Lung (tissue), 12 donors: Measurements from ENCODE around the gene USP3. TPM values are rescaled to one million over a fixed set of nuclear protein-coding genes. Genes with fewer than 3 reads are reported as not detected.

Experiments used
- ATAC-seq: fragments of 200-7000 bp; cut with Tn5 transposase; one replicate; pipeline ENCODE4 v1.9.1; 2020; ENCODE audit warnings: moderate number of reproducible peaks; ENCODE audit not compliant: insufficient read depth, low FRiP score
- DNase-seq, 3 donors: peaks; one replicate each; pipeline ENCODE4 v3.0.0-alpha.2; 2013 to 2017
- H3K27ac ChIP-seq, 2 donors: one replicate each; pipeline ENCODE4 v1.5.1; 2013; ENCODE audit warnings: mild to moderate bottlenecking in 2 of 2, moderate library complexity in 2 of 2, control low read depth in 1 of 2, inconsistent platforms in 1 of 2, low read depth in 1 of 2, low read length in 1 of 2
- H3K27me3 ChIP-seq, 3 donors: one replicate each; pipeline ENCODE4 v1.5.1; 2013; ENCODE audit warnings: low read length in 2 of 3; ENCODE audit not compliant: control insufficient read depth in 3 of 3, insufficient read depth in 3 of 3
- H3K36me3 ChIP-seq, 4 donors: one replicate each; pipeline ENCODE4 v1.5.1; 2013; ENCODE audit warnings: low read length in 4 of 4, mild to moderate bottlenecking in 1 of 4, moderate library complexity in 1 of 4; ENCODE audit not compliant: control insufficient read depth in 4 of 4, insufficient read depth in 4 of 4
- H3K4me1 ChIP-seq, 5 donors: one replicate each; pipeline ENCODE4 v1.5.1; 2013; ENCODE audit warnings: low read length in 5 of 5, mild to moderate bottlenecking in 2 of 5, moderate library complexity in 1 of 5; ENCODE audit not compliant: control insufficient read depth in 5 of 5, insufficient read depth in 5 of 5
- H3K4me3 ChIP-seq: one replicate; pipeline ENCODE4 v1.5.1; 2013; ENCODE audit warnings: mild to moderate bottlenecking, control low read depth, moderate library complexity
- H3K9ac ChIP-seq, 2 donors: one replicate each; pipeline ENCODE4 v1.5.1; 2013; ENCODE audit warnings: low read length in 2 of 2, control low read depth in 1 of 2; ENCODE audit not compliant: insufficient read depth in 1 of 2
- H3K9me3 ChIP-seq, 4 donors: one replicate each; pipeline ENCODE4 v1.5.1; 2013; ENCODE audit warnings: low read length in 3 of 4, mild to moderate bottlenecking in 1 of 4, moderate library complexity in 1 of 4; ENCODE audit not compliant: control insufficient read depth in 4 of 4, insufficient read depth in 3 of 4
- WGBS, 2 donors: extraction: QIAGEN DNeasy Blood & Tissue Kit; methylation state at CpG; one replicate each; pipeline ENCODE4 v1.1.7; 2013; 5-methylcytosine and 5-hydroxymethylcytosine counted together
- polyA plus RNA-seq, 2 donors: library from polyadenylated mRNA; stranded (reverse); fragments of 200-250 nt; gene quantifications; one replicate each; pipeline ENCODE4 v1.2.1, GENCODE V29; 2013
- total RNA-seq, 2 donors: library from RNA; depleted of rRNA in 1 of 2; stranded (reverse); fragments of >200 nt in 1 of 2; gene quantifications; one replicate each; pipeline ENCODE4 v1.2.1, GENCODE V29; 2014 to 2021
- TF ChIP-seq, protein P1 (sequence below): IDR thresholded peaks from 2 replicates; pipeline ENCODE4 v1.5.1; 2012; ENCODE audit warnings: mild to moderate bottlenecking; ENCODE audit errors: control extremely low read depth, extremely low read depth
- donor health status: control.
- donor health status: control.
- donor health status: Bipolar disorder and iron deficiency.
- donor health status: healthy.
- donor health status: DM: yes; HTN: yes; CAD: no.

Gene USP3
- total and polyA plus RNA-seq, 4 donors: 29.1 to 95.5 (median 49.9) TPM

DNA sequence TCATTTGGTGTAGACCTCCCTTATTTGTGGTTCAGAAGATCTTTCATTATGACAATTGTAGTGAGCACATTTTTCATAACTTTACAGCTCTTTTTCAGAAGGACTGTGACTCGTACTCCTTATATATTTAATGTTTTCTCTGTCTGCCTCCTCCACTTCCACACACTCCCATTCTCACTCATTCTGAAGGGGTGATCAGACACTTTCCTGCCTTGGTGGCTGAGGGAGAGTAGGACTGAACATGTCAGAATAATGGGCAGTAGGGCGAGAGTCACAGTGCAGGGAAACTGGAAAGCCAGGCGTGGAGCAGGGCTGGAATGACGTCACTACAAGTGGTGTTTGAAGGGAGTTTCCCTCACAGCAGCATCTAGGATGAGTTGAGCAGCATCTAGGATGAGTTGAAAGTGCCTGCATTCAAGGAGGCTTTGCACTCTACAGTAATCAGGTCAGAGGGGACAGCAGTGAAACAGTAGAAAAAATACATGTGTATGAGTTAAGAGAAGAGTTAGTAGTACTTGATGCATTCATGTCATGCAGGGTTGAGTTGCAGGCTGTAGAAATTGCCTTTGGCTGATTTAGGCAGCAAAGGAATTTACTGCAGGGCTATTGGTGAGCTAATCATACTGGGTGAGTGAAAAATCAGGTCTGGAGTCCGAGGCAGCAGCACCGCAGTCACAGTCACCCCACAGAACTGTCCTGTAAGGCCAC is 56.5 kb downstream of the USP3 start:
- no peak overlapping the region for H3K4me3 ChIP-seq
- DNase-seq: no peak
- H3K27me3 ChIP-seq: no peaks in the 10 kb centered on the region
- WGBS, 2 donors: 91 to 95% methylated on average over 6 of the region's 6 CpGs
- H3K36me3 ChIP-seq: peaks cover 16 to 31% (median 22%) of the 10 kb centered on the region in 4 donors
- H3K9me3 ChIP-seq: no peaks in the 10 kb centered on the region
- ATAC-seq: no peak
- no peak overlapping the region for H3K9ac ChIP-seq
- peaks cover 0 to 2% (median 0%) of the 10 kb centered on the region in 5 donors for H3K4me1 ChIP-seq
- TF ChIP-seq, protein P1, sequence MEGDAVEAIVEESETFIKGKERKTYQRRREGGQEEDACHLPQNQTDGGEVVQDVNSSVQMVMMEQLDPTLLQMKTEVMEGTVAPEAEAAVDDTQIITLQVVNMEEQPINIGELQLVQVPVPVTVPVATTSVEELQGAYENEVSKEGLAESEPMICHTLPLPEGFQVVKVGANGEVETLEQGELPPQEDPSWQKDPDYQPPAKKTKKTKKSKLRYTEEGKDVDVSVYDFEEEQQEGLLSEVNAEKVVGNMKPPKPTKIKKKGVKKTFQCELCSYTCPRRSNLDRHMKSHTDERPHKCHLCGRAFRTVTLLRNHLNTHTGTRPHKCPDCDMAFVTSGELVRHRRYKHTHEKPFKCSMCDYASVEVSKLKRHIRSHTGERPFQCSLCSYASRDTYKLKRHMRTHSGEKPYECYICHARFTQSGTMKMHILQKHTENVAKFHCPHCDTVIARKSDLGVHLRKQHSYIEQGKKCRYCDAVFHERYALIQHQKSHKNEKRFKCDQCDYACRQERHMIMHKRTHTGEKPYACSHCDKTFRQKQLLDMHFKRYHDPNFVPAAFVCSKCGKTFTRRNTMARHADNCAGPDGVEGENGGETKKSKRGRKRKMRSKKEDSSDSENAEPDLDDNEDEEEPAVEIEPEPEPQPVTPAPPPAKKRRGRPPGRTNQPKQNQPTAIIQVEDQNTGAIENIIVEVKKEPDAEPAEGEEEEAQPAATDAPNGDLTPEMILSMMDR: no peak
- no peak overlapping the region for H3K27ac ChIP-seq

DNA sequence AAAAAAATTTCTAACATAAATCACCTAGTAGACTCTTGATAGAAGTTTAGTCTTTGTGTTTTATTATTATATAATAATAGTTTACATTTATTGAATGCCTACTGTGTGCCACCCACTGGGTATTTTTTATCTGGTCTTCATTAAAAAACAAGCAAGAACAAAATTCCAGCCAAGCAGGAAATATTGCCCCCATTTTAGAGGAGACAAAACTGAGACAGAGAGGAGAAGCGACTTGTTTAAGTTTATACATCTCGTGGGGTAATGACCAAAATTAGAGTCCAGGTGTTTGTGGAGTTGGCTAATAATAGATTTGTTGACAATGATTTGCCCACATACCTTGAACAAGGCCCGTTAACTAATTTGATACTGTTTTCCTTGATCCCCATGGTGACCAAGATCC is 59.7 kb downstream of the USP3 start:
- DNase-seq (no peak), ATAC-seq (no peak)
- 31 to 33% methylated on average over 3 of the region's 3 CpGs for WGBS, 2 donors
- H3K27me3 ChIP-seq: no peaks in the 10 kb centered on the region
- H3K27ac ChIP-seq: no peak overlapping the region
- TF ChIP-seq, protein P1: no peak
- no peaks in the 10 kb centered on the region for H3K4me1 ChIP-seq
- peaks cover 12 to 23% (median 19%) of the 10 kb centered on the region in 4 donors for H3K36me3 ChIP-seq
- no peak overlapping the region for H3K4me3 ChIP-seq
- H3K9ac ChIP-seq: no peak overlapping the region
- H3K9me3 ChIP-seq: no peaks in the 10 kb centered on the region

DNA sequence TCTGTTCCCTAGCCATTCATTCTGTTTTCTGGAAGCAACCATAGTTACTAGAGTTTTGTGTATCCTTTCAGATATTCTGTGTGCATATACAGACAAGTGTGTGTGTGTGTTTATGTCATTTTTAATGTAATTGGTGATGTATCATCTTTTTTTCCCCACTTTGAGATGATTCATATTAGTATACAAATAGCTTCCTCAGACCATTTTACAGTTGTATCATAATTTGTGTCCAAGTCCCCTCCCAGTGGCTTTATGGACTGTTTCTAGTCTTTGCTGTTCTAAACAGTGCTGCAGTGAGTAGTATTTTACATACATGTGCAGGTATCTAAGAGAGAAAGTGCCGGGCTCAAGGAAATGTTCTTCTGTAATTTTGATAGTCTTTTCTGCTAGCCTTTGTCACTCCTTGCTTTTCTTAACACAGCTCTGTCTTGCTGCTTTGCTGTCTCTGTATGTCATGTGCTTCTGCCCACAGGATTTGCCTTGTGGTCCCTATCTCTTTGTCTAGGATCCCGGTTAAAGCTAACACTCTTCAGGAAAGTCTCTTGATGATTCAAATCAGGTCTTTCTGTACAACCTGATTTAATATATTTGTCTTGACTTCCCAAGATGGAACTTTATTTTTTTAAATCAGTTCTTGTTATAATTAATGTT is 61.3 kb downstream of the USP3 start:
- no peak overlapping the region for H3K9ac ChIP-seq
- WGBS, 2 donors: 88 to 90% methylated on average over 2 of the region's 2 CpGs
- H3K27ac ChIP-seq: no peak overlapping the region
- DNase-seq (no peak), ATAC-seq (no peak)
- H3K9me3 ChIP-seq: no peaks in the 10 kb centered on the region
- no peak overlapping the region for H3K4me3 ChIP-seq
- peaks cover 15 to 26% (median 18%) of the 10 kb centered on the region in 4 donors for H3K36me3 ChIP-seq
- H3K4me1 ChIP-seq: no peaks in the 10 kb centered on the region
- H3K27me3 ChIP-seq: no peaks in the 10 kb centered on the region
- TF ChIP-seq, protein P1: no peak
